Activated CD8-positive, alpha-beta memory T cell treated with anti-CD3 and anti-CD28 coated beads for 4 hours (primary cell): ENCODE measurements around the gene DENND2A.
"Not testable (repeated sequence)": the region's sequence is repeated elsewhere in the genome, so short reads cannot be mapped to it uniquely, and the experiment has no call there.

Experiments used
- DNase-seq, 2 donors: peaks; one replicate each; pipeline ENCODE4 v3.0.0-alpha.2; 2020; ENCODE audit warnings: low read depth in 2 of 2

Gene DENND2A

DNA sequence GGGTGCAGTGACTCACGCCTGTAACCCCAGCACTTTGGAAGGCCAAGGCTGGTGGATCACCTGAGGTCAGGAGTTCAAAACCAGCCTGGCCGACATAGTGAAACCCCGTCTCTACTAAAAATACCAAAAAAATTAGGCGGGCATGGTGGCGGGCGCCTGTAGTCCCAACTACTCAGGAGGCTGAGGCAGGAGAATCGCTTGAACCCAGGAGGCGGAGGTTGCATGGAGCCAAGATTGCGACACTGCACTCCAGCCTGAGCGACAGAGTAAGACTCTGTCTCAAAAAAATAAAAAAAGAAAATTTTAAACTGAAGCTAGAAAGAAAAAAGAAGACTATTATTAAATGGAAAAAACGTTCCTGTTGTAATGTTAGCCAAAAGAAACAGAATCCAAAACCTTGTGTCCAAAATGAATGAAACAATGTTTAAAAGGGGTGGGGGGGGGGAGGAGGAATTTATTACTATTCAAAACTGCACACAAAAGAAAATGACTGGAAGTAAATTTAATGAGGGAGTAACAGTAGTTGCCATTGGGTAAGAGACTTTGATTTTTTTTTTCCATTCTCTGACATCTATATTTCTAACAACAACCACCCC is 20.6 kb downstream of the DENND2A start:
- not testable (repeated sequence) for DNase-seq

DNA sequence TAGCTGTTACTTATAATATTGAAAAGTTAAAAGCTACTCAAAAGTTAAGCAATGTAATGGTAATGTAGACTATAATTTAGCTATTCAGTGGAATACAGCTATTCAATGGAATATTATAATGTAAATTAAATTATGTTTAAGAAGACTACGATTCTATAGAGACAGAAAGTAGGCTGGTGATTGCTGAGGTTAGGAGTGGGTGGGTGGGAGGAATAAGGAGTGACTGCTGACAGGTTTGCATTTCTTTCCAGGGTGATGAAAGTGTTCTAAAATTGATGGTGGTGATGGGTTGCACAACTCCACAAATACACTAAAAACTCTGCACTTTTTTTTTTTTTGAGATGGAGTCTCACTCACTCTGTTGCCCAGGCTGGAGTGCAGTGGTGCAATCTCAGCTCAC is 21.4 kb downstream of the DENND2A start:
- DNase-seq, result no peak

DNA sequence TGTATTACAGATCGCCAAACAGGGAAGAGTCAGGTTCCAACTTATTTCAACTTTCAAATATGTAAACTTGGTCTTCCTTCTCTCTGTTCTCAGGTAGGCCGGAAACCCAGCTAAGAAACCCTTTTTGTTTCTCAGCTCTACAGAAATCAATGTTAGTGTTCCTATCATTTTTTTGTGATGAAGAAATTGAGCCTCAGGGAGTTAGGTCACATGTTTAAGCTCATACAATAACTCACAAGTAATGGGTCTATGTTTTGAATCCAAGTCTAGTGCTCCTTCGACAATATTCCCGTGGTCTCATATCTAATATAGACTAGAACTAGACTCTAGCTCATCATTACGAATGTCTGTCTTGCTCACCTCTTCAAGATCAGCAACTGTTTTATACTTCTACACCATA is 22.3 kb downstream of the DENND2A start:
- DNase-seq, result no peak

DNA sequence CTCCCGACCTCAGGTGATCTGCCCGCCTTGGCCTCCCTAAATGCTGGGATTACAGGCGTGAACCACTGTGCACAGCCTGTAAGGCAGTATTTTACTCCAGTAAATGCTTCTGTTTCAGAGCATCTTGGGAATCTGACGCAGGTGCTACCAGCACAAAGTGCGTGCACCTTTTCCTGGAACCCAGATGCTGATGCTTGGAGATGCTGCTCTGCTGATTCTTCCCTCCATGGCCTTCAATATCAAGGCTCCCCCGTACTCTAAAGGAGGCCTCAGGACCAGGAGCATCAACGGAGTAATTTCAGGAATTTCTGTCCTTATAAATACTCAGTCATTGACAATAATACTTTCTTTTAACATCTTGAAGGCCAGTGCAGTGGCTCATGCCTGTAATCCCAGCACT is 23.5 kb downstream of the DENND2A start:
- DNase-seq, result no peak

DNA sequence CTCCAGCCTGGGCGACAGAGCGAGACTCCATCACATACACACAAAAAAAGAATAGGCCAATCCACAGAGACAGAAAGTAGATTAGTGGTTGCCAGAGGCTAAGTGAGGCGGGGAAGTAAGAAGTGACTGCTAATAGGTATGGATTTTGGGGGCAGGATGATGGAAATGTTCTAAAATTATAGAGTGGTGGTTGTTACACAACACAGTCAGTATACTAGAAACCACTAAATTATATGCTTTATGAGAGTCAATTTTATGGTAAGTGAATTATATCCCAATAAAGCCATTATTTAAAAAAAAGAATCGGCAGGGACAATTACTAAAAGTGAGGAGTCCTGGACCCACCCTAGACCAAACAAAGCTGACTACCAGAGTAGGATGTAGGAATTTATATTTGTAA is 24.3 kb downstream of the DENND2A start:
- no peak for DNase-seq

DNA sequence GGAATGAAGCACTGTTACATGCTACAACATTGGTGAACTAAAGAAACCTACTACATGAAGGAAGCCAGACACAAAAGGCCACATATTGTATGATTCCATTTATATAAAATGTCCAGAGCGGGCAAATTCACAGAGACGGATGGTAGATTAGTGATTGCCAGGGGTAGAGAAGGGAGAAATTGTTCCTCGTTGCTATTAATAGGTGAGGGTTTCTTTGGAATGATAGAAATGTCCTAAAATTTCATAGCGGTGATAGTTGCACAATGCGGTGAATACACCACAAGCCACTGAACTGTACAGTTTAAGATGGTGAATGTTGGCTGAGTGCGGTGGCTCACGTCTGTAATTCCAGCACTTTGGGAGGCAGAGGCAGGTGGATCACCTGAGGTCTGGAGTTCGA is 29.0 kb downstream of the DENND2A start:
- DNase-seq, result no peak

DNA sequence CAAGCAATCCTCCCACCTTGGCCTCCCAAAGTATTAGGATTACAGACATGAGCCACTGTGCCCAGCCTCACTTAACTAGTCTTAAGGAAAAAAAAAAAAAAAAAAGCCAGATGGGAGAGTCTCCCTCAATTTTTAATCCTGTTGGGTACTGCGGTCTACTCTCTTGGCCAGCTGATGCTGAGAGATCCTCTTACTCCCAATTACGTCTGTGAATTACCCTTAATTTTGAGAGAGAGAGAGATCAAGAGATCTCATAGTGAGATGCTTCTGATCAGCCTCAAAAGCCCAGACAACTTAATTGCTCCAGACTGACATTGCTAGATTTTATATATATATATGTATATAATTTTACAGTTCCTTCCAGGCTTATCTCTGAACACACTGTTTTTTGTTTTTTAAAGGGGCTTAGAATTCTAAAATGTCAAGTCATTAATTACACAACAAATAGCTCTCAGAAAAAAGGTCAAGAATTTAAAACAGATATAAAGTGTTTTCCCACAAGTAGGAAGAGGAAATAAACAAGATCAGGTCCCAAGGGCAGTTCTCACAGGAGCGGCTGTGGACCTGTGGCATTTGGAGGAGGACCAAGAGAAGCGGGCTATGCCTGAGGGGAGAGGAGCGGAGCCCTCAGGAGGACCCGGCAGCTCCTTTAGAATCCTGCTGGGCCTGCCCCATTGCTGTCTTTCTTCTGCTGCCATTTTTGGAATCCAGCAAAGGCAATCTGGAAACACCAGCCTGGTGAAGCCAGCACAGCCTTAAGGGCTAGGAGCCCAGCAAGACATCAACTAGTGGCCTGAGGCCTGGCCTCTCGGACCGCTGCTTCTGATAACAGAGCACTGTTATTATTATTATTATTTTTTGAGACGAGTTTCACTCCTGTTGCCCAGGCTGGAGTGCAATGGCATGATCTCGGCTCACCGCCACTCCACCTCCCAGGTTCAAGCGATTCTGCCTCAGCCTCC is 30.1 kb downstream of the DENND2A start:
- no peak for DNase-seq

DNA sequence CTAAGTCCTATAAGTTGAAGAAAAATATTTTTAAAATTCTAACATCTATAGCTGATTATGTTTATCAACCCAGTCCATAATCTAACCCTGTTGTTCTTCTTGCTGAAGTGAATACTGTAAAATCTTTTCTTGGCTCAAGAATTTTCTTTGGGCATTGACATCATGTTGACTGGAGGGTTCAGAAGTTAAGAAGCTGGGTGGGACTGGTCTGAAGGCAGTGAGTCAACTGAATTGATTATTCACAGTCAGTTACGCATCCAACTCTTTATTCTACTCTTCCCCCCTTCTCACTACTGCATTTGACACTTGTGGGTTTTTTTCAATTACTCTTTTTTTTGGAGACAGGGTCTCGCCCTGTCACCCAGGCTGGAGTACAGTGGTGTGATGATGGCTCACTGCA is 31.0 kb downstream of the DENND2A start:
- no peak for DNase-seq

DNA sequence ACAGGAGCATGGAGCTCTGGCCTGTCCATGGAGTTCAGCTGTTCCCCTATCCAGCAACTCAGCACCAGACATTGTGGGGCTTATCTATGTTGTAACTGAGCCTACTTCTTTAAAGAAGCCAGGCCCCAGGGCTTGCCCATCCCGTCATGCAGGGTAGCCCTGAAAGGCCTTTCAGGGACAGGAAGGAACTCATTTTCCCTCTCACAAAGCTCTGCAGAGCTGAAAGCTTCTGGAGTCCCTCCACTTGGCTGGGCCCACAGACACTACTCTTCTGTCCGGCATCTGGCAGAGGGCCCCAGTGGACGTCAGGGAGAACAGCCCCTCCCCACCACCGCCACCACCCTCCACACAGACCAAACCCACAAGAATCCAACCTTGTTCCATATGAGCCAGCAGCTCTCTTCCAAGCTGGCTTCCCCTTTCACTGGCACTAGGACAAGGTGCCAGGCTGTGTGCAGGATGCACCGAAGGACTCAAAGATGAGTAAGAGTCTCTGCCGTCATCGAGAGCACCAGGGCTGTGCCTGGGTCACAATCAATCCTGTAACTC is 33.1 kb downstream of the DENND2A start:
- DNase-seq, result no peak

DNA sequence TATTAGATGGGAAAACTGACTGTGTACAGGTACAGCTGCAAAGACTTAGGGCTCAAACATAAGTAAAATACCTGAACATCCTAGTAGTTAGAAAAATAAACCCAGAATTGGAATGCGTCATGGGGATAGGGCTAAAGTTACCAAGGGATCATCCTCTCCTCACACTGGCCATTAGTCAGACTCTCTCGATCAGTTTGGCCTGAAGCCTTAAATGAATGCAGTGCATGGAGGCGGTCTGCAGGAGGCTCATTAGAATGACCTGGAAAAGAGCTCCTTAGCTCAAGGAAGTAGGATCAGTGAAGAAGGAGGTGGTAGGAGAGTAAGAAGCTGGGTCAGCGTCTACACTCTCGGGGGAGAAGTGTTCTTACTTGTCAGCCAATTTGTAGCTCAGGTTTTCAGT is 35.3 kb downstream of the DENND2A start:
- DNase-seq, result no peak

DNA sequence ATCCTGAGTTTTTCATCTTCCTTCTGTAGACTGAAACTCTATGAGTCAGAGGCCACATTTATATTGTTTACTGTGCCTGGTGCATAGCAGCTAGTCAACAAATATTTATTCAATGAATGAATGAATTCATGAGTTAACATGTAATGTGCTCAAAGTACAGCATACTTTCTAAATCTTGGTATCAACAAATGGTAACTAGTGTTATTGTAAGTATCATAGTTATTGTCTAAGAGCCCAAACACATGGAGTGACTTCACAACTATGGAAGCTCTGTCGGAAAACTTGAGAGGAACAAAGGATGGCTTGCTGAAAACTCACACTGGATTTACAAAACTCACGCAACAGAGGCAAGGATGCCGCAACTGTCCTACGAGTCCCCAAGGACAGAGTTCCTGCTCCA is 35.9 kb downstream of the DENND2A start:
- no peak for DNase-seq

DNA sequence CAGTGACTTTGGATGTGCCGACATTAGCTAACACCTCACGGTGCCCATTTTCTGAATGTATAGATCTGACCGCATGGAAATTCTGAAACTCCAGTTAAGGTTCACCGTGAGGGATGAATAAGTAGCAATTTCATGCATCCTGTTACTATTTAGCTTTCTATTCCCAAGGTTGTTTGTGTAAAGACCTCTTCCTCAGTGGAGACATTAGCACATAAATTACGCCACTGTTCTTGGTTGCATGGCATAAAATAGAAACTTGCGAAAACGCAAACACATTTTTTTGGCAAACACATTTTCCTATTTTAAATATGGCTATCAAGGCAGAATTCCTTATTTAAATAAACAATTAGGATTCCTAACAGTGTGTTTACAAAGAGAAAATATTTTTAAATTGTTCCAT is 36.5 kb downstream of the DENND2A start:
- DNase-seq, result no peak

DNA sequence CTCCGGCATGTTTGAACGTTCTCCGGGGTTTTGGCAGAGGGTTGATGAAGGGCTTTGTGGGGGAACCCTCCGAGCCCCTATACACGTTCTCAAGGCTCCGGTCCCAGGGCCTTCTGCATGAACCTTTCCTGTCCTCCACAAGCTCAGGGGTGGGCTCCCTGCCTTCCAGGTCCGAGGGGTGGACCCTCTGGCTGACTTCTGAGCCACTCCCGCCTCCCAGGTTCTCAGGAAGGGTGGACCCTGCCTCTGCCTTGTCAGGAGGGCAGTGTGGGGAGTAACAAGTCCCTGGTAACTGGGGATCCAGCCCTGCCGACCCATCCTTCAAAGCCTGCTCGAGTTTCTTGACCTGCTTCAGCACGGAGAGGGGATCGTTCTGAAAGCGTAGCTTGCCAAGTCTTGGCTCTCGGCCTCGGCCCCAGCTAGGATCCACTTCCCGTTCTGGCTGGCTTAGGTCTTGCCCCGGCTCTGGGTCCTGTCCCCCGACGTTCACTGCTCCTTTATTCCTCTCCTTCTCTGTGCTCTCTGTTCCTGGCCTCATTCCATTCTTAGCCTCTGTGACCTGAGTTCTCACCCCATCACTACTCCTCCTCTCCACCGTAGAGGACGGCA is 38.9 kb downstream of the DENND2A start:
- DNase-seq, result no peak

DNA sequence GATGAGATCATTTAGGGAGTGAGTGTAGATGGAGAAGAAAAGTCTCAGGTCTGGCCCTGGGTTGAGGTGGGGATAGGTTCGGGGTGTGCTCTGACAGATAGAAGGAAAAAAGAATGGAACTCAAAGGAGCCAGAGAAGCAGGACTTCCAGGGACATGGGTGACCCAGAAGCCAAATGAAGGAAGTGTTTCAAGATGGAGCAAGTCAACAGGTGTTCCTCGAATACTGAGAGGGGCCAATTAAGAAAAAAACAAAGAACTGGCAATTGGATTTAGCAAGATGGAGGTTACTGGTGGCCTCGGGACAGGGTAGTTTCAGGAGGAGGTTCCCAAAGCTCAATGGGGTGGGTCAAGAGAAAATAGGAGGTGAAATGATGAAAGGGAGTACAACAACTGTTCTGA is 40.3 kb downstream of the DENND2A start:
- no peak for DNase-seq

DNA sequence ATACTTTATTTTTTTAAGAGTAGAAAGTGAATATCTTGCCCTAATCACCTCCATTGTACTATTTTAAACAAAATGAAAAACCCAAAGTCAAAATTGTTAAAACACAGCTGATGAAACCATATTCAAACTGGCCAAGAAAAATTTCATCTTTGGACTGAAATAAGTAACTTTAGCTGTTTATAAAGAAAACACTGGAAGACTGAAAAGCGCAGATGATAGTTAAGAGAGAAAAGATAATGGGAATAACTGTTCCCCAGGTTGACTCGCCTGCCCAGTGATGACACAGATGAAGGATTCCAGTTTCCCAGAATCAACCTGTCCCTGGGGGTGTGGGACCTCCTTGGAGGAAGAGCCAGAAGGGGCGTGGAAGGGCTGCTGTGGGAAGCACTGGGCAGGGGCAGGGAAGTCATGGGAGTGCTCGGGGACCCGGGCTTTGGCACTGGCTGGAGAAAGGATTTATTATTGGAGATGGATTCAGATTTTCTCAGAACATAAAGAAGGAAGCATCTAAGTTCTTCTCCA is 43.1 kb downstream of the DENND2A start:
- DNase-seq, result no peak

DNA sequence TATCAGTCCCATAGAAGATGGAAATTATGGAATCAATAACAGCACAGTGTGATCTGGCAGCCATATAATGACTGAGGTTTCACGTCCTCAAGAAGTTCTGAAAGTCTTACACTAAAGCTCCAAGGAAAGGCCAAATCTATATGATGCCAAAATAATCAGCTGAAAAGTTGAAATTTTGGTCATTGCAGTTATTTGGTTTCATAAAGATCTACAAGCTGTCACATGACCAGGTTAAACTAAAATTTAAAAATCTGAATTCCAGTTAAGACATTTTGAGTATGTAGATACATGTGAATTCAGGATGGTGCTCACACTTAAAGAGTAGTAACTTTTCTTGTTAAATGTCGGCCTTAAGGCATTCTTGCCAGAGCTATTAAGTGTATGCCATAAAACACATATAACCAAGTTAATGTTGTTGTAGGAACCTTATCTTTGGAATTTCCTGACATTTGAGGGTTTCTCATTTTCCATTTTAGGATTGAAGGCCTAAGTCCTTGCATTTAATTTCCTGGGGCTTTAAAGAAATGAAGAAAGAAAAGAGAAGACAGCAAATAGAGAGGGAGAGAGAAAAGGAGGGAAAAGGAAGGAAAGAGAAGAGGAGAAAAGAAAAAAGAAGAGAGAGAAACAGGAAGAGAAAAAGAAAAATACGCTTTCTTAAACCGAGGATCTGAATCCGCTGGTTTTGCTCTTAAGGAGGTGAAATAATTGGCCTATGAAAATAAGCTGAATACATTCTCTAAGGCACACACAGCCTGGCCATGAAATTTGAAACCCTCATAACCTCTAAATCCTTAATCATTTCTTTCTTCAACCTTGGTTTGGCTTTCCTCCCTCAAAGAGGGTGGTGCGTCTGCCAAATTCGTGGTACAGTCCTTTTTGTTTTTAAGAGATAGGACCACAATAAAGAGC is 43.8 kb downstream of the DENND2A start:
- no peak for DNase-seq

DNA sequence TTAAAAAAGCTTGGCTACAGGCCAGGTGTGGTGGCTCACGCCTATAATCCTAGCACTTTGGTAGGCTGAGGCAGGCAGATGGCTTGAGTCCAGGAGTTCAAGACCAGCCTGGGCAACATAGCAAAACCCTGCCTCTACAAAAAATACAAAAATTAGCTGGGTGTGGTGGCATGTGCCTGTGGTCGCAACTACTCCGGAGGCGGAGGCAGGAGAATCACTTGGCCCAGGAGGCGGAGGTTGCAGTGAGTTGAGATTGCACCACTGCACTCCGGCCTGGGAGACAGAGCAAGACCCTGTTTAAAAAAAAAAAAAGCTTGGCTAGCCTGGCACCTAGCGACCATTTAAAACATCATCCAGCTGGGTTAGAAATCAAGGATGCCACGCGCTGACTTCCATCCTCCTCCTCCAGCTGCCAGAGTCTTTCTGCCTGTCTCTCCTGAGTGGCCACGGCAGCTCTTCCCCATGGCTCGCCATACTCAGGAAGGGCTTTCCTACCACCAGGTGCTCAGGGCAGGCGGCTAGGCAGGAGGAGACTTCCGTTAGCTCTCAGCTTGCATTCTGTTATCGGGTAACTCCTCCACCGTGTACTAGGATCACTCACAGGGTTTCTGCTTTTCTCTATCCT is 45.0 kb downstream of the DENND2A start:
- DNase-seq, result no peak

DNA sequence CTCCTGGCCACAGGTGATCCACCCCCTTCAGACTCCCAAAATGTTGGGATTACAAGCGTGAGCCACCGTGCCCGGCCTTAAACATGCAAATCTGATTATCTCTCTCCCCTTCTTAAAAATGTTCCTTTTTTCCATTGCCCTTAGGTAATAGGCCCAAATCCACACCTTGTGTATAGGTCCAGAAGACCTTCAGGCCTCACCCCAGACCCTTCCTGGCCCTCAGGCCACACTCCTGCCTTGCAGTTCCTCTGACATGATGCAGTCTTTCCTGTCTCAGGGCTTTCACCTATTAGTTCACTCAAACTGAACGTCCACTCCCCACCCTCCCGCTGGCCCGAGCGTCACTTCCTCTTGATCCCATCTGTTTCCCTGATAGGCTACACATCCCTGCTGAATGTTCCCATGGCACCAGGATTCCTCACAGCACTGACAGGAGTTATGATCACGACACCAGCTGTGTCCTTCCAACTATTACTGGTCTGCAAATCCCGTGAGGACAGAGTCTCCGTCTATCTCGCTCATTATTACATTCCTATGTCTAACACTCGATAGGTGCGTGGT is 46.4 kb downstream of the DENND2A start:
- DNase-seq, result no peak

DNA sequence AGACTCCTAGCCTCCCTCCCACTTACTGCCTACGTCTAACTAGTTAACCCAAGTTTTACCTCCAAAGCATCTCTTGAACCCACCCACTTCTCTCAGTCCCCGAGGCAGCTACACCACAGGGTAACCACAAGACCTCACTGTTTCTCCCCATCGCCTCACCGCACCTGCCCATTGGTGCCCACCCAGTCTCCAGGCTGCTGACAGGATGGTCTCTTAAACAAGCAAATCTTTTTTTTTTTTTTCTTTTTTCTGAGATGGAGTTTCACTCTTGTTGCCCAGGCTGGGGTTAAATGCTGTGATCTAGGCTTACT is 47.0 kb downstream of the DENND2A start:
- no peak for DNase-seq

DNA sequence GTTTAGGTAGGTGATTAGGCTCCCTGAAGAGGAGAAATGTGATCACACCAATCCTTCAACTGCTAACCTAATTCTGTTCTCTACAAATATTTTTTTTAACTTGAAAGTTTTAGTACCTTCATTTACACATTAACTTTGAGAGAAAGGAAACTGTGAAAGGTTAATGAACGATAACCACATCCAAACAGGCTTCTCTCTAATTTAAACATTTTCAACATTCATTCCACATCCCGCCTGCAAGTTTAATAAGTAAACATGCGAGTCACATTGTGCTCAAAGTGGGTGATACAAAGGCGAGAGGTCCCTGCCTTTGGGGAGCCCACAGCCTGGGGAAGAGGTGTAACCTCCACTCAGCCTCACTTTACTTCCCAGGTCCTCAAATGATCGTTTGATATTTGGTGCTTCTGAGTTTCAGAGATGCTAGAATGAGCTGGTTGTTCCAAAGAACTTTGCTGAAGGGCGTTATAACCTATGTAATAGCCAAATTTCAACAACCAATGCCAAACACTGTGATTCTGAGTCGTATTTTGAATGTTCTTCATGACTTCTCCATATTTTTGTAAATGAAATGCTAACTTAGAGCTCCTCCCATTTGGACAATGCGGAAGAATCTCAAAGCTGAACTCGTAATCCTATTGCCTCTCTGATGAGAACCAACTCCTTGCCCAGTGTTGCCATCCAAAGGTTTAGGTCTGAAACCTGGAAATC is 47.5 kb downstream of the DENND2A start:
- DNase-seq, result no peak
